ENCODE measurements around the gene CACNA1I. TPM values are rescaled to one million over a fixed set of nuclear protein-coding genes. Genes with fewer than 3 reads are reported as not detected.

CACNA1I gene
- total RNA-seq, 1 experiment from 2014 or later: 0.90 TPM

GRCh38 chr22:39530116-39530515 lies 40.4 kb upstream of the CACNA1I start:
- DNase-seq (ENCODE audit: low spot score): no peak
- intact Hi-C loops (cut with micrococcal nuclease; ENCODE audit: unreplicated experiment): loop anchor here (2.0 to 10.0 kb wide), 3 partner anchors 359 to 815 kb away; partner anchors contain the start of gene ADSL
- POLR2A ChIA-PET (ENCODE audit: low non-redundant PET): no interaction called here
- H3K36me3 ChIP-seq (ENCODE audit: insufficient read depth, low read length, poor library complexity, severe bottlenecking): peaks cover 23% of the 10 kb centered on the region
- no TSS peak for BruUV-seq (replicated peaks)
- H3K27me3 ChIP-seq (replicated peaks; ENCODE audit: insufficient read depth, low read depth, low read length, poor library complexity): no peaks in the 10 kb centered on the region
- H3K9me3 ChIP-seq (ENCODE audit: low read depth, low read length, poor library complexity, severe bottlenecking): no peaks in the 10 kb centered on the region
- peaks cover 49% of the 10 kb centered on the region for H3K4me1 ChIP-seq (ENCODE audit: insufficient read depth, low read length, poor library complexity, severe bottlenecking)
- CTCF ChIA-PET: interaction anchor here (0.7 to 2.1 kb wide), 3 partner anchors 14 to 506 kb away, joined by 3 to 20 read pairs (median 4); no protein-coding TSS in a partner anchor
- H3K4me3 ChIP-seq (ENCODE audit: low read depth, low read length, poor library complexity, severe bottlenecking): no peak overlapping the region
- TF ChIP-seq EZH2 (IDR thresholded peaks at IDR 0.05; ENCODE audit: borderline replicate concordance, low read depth, low read length, poor library complexity, severe bottlenecking) (no peak), CTCF (conservative IDR thresholded peaks at IDR 0.05; ENCODE audit: low read depth, low read length) (no peak)
- H3K27ac ChIP-seq (ENCODE audit: low read depth, low read length, poor library complexity, severe bottlenecking): no peak overlapping the region

GRCh38 chr22:39530692-39531331 lies 39.7 kb upstream of the CACNA1I start:
- DNase-seq (ENCODE audit: low spot score): peak; percentile 92
- TF ChIP-seq EZH2 (IDR thresholded peaks at IDR 0.05; ENCODE audit: borderline replicate concordance, low read depth, low read length, poor library complexity, severe bottlenecking): no peak
- peak; percentile 58 for TF ChIP-seq CTCF (conservative IDR thresholded peaks at IDR 0.05; ENCODE audit: low read depth, low read length)
- H3K4me3 ChIP-seq (ENCODE audit: low read depth, low read length, poor library complexity, severe bottlenecking): peak overlapping the region; percentile 87
- no peaks in the 10 kb centered on the region for H3K9me3 ChIP-seq (ENCODE audit: low read depth, low read length, poor library complexity, severe bottlenecking)
- BruUV-seq (replicated peaks): TSS peak; percentile 49
- peak overlapping the region; percentile 93 for H3K27ac ChIP-seq (ENCODE audit: low read depth, low read length, poor library complexity, severe bottlenecking)
- CTCF ChIA-PET: interaction anchor here (0.7 kb wide), 1 partner anchor 14 kb away, joined by 3 read pairs; no protein-coding TSS in a partner anchor
- H3K4me1 ChIP-seq (ENCODE audit: insufficient read depth, low read length, poor library complexity, severe bottlenecking): peaks cover 49% of the 10 kb centered on the region
- intact Hi-C loops (cut with micrococcal nuclease; ENCODE audit: unreplicated experiment): loop anchor here (2.0 to 10.0 kb wide), 3 partner anchors 360 to 814 kb away; partner anchors contain the start of gene ADSL
- peaks cover 19% of the 10 kb centered on the region for H3K36me3 ChIP-seq (ENCODE audit: insufficient read depth, low read length, poor library complexity, severe bottlenecking)
- POLR2A ChIA-PET (ENCODE audit: low non-redundant PET): no interaction called here
- no peaks in the 10 kb centered on the region for H3K27me3 ChIP-seq (replicated peaks; ENCODE audit: insufficient read depth, low read depth, low read length, poor library complexity)

GRCh38 chr22:39532215-39533073 lies 38.1 kb upstream of the CACNA1I start, which contains the start of gene RPS19BP1:
Gene RPS19BP1 (minus strand): TSS chr22:39532748. CDS start chr22:39532738, 10 bp downstream.
- H3K27ac ChIP-seq (ENCODE audit: low read depth, low read length, poor library complexity, severe bottlenecking): peak within 1 kb of the TSS; percentile 93
- DNase-seq (ENCODE audit: low spot score): peak; percentile 100
- intact Hi-C loops (cut with micrococcal nuclease; ENCODE audit: unreplicated experiment): loop anchor here (5.0 to 10.0 kb wide), 2 partner anchors 510 to 812 kb away; partner anchors contain the start of gene ADSL
- H3K4me1 ChIP-seq (ENCODE audit: insufficient read depth, low read length, poor library complexity, severe bottlenecking): peaks cover 48% of the 10 kb centered on the region
- peak within 1 kb of the TSS; percentile 87 for H3K4me3 ChIP-seq (ENCODE audit: low read depth, low read length, poor library complexity, severe bottlenecking)
- no peaks in the 10 kb centered on the region for H3K27me3 ChIP-seq (replicated peaks; ENCODE audit: insufficient read depth, low read depth, low read length, poor library complexity)
- H3K36me3 ChIP-seq (ENCODE audit: insufficient read depth, low read length, poor library complexity, severe bottlenecking): peaks cover 19% of the 10 kb centered on the region
- H3K9me3 ChIP-seq (ENCODE audit: low read depth, low read length, poor library complexity, severe bottlenecking): no peaks in the 10 kb centered on the region
- ChIA-PET CTCF (interaction anchor here (0.6 kb wide), 1 partner anchor 9 kb away, joined by 10 read pairs; no protein-coding TSS in a partner anchor), POLR2A (ENCODE audit: low non-redundant PET) (no interaction called here)
- BruUV-seq (replicated peaks): no TSS peak
- TF ChIP-seq EZH2 (IDR thresholded peaks at IDR 0.05; ENCODE audit: borderline replicate concordance, low read depth, low read length, poor library complexity, severe bottlenecking): no peak
- TF ChIP-seq CTCF (conservative IDR thresholded peaks at IDR 0.05; ENCODE audit: low read depth, low read length): no peak
